Right lobe of liver (tissue), 6 donors: ENCODE results near the gene ATG2A. TPM values are rescaled to one million over a fixed set of nuclear protein-coding genes. Genes with fewer than 3 reads are reported as not detected.

Experiments used
- ATAC-seq, 4 donors: fragments of 200-7000 bp; cut with Tn5 transposase; one replicate each; pipeline ENCODE4 v1.9.1; 2020; ENCODE audit warnings: mild to moderate bottlenecking in 4 of 4, moderate library complexity in 4 of 4
- DNase-seq, 3 donors: peaks; one replicate each; pipeline ENCODE4 v3.0.0-alpha.2; 2020
- H3K27ac ChIP-seq, 3 donors: fragments of 200-600 bp; one replicate each; pipeline ENCODE4 v1.8.0; 2022
- H3K27me3 ChIP-seq, 2 donors: fragments of 200-600 bp; one replicate each; pipeline ENCODE4 v1.8.0; 2022
- H3K36me3 ChIP-seq, 4 donors: fragments of 200-600 bp; sonication (generic) in 1 of 4; one replicate each; pipeline versions ENCODE4 v1.5.1 to v1.8.0; 2017 to 2022; ENCODE audit warnings: control low read depth in 1 of 4
- H3K4me1 ChIP-seq, 4 donors: fragments of 200-600 bp; sonication (generic) in 1 of 4; one replicate each; pipeline versions ENCODE4 v1.5.1 to v1.8.0; 2017 to 2022; ENCODE audit warnings: control low read depth in 1 of 4
- H3K4me3 ChIP-seq, 3 donors: fragments of 200-600 bp; one replicate each; pipeline ENCODE4 v1.8.0; 2022
- H3K9me3 ChIP-seq, 4 donors: fragments of 200-600 bp; sonication (generic) in 1 of 4; one replicate each; pipeline versions ENCODE4 v1.5.1 to v1.8.0; 2017 to 2022; ENCODE audit warnings: control low read depth in 1 of 4
- CTCF ChIP-seq, 4 donors: fragments of 200-600 bp in 3 of 4; fragments of 450-650 bp in 1 of 4; IDR thresholded peaks; one replicate each; pipeline versions ENCODE4 v1.5.1 to v1.8.0; 2016 to 2022; ENCODE audit warnings: antibody characterized with exemption in 4 of 4, mild to moderate bottlenecking in 2 of 4
- POLR2A ChIP-seq: fragments of 450-650 bp; IDR thresholded peaks from one replicate; pipeline ENCODE4 v1.6.1; 2017; ENCODE audit warnings: antibody characterized with exemption, mild to moderate bottlenecking
- WGBS: methylation state at CpG from one replicate; pipeline ENCODE4 v1.1.6; 2018; ENCODE audit warnings: low coverage, low lambda C conversion rate; ENCODE audit not compliant: insufficient coverage; ENCODE audit errors: missing lambda C conversion rate; 5-methylcytosine and 5-hydroxymethylcytosine counted together
- intact Hi-C, 2 donors: fragments of 100-400 bp; cut with DNase I; formaldehyde crosslinking; loops; one replicate each; pipeline versions ENCODE4 v1.11.2 to v1.14.1; 2022
- total RNA-seq, 6 experiments: library from RNA; depleted of rRNA in 2 of 6; stranded (reverse); fragments of >200 nt in 2 of 6; fragmentation: NEBNext Ultra II Directional in 3 of 6; extraction: Animal tissue kit (Norgen Biotek cat#: 25700) in 3 of 6; gene quantifications; one replicate each; pipeline versions ENCODE4 v1.1.0 to v1.2.4, GENCODE V29; 2016 to 2023
- donor health status: DM: no; HTN: yes; CAD: no.
- donor health status: DM: no; HTN: no; CAD: no.
- donor health status: DM: no; HTN: no; CAD: no.
- donor health status: DM: no; HTN: yes; CAD: no.
- donor health status: DM: no; HTN: yes; CAD: no.

ATG2A gene
- total RNA-seq, 6 experiments from 2014 or later: 26.4 to 42.9 (median 32.2) TPM

- H3K4me3 ChIP-seq: no peak overlapping the region
- intact Hi-C loops: no loop called here
- WGBS: 2% methylated on average over 7 of the region's 34 CpGs
- no peaks in the 10 kb centered on the region for H3K36me3 ChIP-seq
- H3K27ac ChIP-seq: peak overlapping the region in 1 of 3 donors; percentile 37
- DNase-seq: peak; percentile 87 to 89 (median 88)
- ATAC-seq: peak; percentile 73 to 83 (median 76)
- H3K4me1 ChIP-seq: peaks cover 0 to 46% (median 8%) of the 10 kb centered on the region in 4 donors
- TF ChIP-seq POLR2A (no peak), CTCF (IDR thresholded peaks at IDR 0.05) (peak; percentile 89 to 99 (median 98))
- H3K27me3 ChIP-seq: no peaks in the 10 kb centered on the region
- no peaks in the 10 kb centered on the region for H3K9me3 ChIP-seq
Measured at GRCh38 chr11:64887757-64888405, 29.1 kb downstream of the ATG2A start.

GRCh38 chr11:64887234-64887756, 29.7 kb downstream of the ATG2A start:
- H3K36me3 ChIP-seq: no peaks in the 10 kb centered on the region
- TF ChIP-seq CTCF (IDR thresholded peaks at IDR 0.05): no peak
- TF ChIP-seq POLR2A: no peak
- 67% methylated on average over 8 of the region's 8 CpGs for WGBS
- intact Hi-C loops: no loop called here
- H3K27ac ChIP-seq: no peak overlapping the region
- ATAC-seq (no peak), DNase-seq (no peak)
- peaks cover 0 to 46% (median 8%) of the 10 kb centered on the region in 4 donors for H3K4me1 ChIP-seq
- H3K4me3 ChIP-seq: no peak overlapping the region
- no peaks in the 10 kb centered on the region for H3K27me3 ChIP-seq
- no peaks in the 10 kb centered on the region for H3K9me3 ChIP-seq

- Histone ChIP-seq H3K27ac (no peak overlapping the region), H3K4me3 (no peak overlapping the region), H3K36me3 (no peaks in the 10 kb centered on the region), H3K27me3 (no peaks in the 10 kb centered on the region), H3K9me3 (no peaks in the 10 kb centered on the region), H3K4me1 (peaks cover 0 to 44% (median 8%) of the 10 kb centered on the region in 4 donors)
- intact Hi-C loops: no loop called here
- TF ChIP-seq CTCF (IDR thresholded peaks at IDR 0.05) (no peak), POLR2A (no peak)
- ATAC-seq (peak in 2 of 4 donors; percentile 4 to 47), DNase-seq (no peak)
- 60% methylated on average over 13 of the region's 15 CpGs for WGBS
Measured at GRCh38 chr11:64885367-64886286, 31.4 kb downstream of the ATG2A start.

- Histone ChIP-seq H3K9me3 (no peaks in the 10 kb centered on the region), H3K4me1 (peaks cover 0 to 32% (median 3%) of the 10 kb centered on the region in 4 donors), H3K27me3 (no peaks in the 10 kb centered on the region), H3K4me3 (no peak overlapping the region), H3K27ac (no peak overlapping the region), H3K36me3 (no peaks in the 10 kb centered on the region)
- TF ChIP-seq POLR2A: no peak
- no peak for TF ChIP-seq CTCF (IDR thresholded peaks at IDR 0.05)
- no peak for DNase-seq
- ATAC-seq: no peak
- intact Hi-C loops: no loop called here
- WGBS: 84% methylated on average over 7 of the region's 8 CpGs
Measured at GRCh38 chr11:64884019-64884418, 33.0 kb downstream of the ATG2A start.
